Trophoblast cell (in vitro differentiated cells and primary cell): ENCODE results near the gene ZBTB12.
"Not testable (repeated sequence)": the region's sequence is repeated elsewhere in the genome, so short reads cannot be mapped to it uniquely, and the experiment has no call there.

Experiments used
- DNase-seq, 2 donors: peaks; one replicate each; pipeline ENCODE4 v3.0.0-alpha.2; 2016
- H2AFZ ChIP-seq: 2 replicates; pipeline ENCODE4 v1.6.1; 2013; ENCODE audit warnings: low read length, moderate library complexity, mild to moderate bottlenecking; ENCODE audit not compliant: insufficient read depth, poor library complexity
- H2AK5ac ChIP-seq: 2 replicates; pipeline ENCODE4 v1.6.1; 2013; ENCODE audit warnings: mild to moderate bottlenecking, low read length
- H2BK120ac ChIP-seq: 2 replicates; pipeline ENCODE4 v1.6.1; 2013; ENCODE audit warnings: low read length, mild to moderate bottlenecking, moderate library complexity; ENCODE audit not compliant: insufficient read depth, poor library complexity
- H2BK12ac ChIP-seq: 2 replicates; pipeline ENCODE4 v1.6.1; 2013; ENCODE audit warnings: mild to moderate bottlenecking, low read length, moderate library complexity
- H2BK5ac ChIP-seq: 2 replicates; pipeline ENCODE4 v1.6.1; 2013; ENCODE audit warnings: low read length, low read depth, moderate library complexity, mild to moderate bottlenecking; ENCODE audit not compliant: poor library complexity
- H3K14ac ChIP-seq: 2 replicates; pipeline ENCODE4 v1.6.1; 2013; ENCODE audit warnings: mild to moderate bottlenecking, low read length
- H3K18ac ChIP-seq: 2 replicates; pipeline ENCODE4 v1.6.1; 2013; ENCODE audit warnings: mild to moderate bottlenecking, low read length
- H3K23ac ChIP-seq: 2 replicates; pipeline ENCODE4 v1.6.1; 2013; ENCODE audit warnings: low read length
- H3K27ac ChIP-seq: 2 replicates; pipeline ENCODE4 v1.5.1; 2013; ENCODE audit warnings: low read depth, mild to moderate bottlenecking, inconsistent platforms, low read length, moderate library complexity
- H3K27me3 ChIP-seq: 2 replicates; pipeline ENCODE4 v1.6.1; 2013; ENCODE audit warnings: inconsistent platforms, mild to moderate bottlenecking, low read length, moderate library complexity; ENCODE audit not compliant: insufficient read depth
- H3K36me3 ChIP-seq, 2 experiments: 1 replicate in 1 of 2; 2 replicates in 1 of 2; pipeline ENCODE4 v1.6.1; 2013; ENCODE audit warnings: low read length in 2 of 2, mild to moderate bottlenecking in 2 of 2, moderate library complexity in 1 of 2; ENCODE audit not compliant: insufficient read depth in 2 of 2, control insufficient read depth in 1 of 2
- H3K4ac ChIP-seq: 2 replicates; pipeline ENCODE4 v1.6.1; 2013; ENCODE audit warnings: low read depth, mild to moderate bottlenecking, low read length, moderate library complexity
- H3K4me1 ChIP-seq, 2 experiments: 1 replicate in 1 of 2; 2 replicates in 1 of 2; pipeline ENCODE4 v1.6.1; 2013; ENCODE audit warnings: low read length in 2 of 2, mild to moderate bottlenecking in 2 of 2, moderate library complexity in 1 of 2; ENCODE audit not compliant: insufficient read depth in 2 of 2, control insufficient read depth in 1 of 2
- H3K4me2 ChIP-seq: 2 replicates; pipeline ENCODE4 v1.6.1; 2013; ENCODE audit warnings: inconsistent platforms, mild to moderate bottlenecking, low read length, moderate library complexity
- H3K4me3 ChIP-seq: 2 replicates; pipeline ENCODE4 v1.5.1; 2013; ENCODE audit warnings: mild to moderate bottlenecking, low read depth, low read length, inconsistent platforms
- H3K79me1 ChIP-seq: one replicate; pipeline ENCODE4 v1.6.1; 2013; ENCODE audit warnings: low read length
- H3K79me2 ChIP-seq: 2 replicates; pipeline ENCODE4 v1.6.1; 2013; ENCODE audit warnings: low read length, mild to moderate bottlenecking; ENCODE audit not compliant: control insufficient read depth, insufficient read depth, poor library complexity
- H3K9ac ChIP-seq: 2 replicates; pipeline ENCODE4 v1.6.1; 2013; ENCODE audit warnings: mild to moderate bottlenecking, low read length
- H3K9me3 ChIP-seq: 2 replicates; pipeline ENCODE4 v1.6.1; 2013; ENCODE audit warnings: low read depth, mild to moderate bottlenecking, control low read depth, inconsistent platforms, low read length; ENCODE audit not compliant: insufficient read depth
- H4K12ac ChIP-seq: 2 replicates; pipeline ENCODE4 v1.6.1; 2013; ENCODE audit warnings: low read depth, mild to moderate bottlenecking, low read length, moderate library complexity
- H4K8ac ChIP-seq: 2 replicates; pipeline ENCODE4 v1.6.1; 2013; ENCODE audit warnings: low read depth, mild to moderate bottlenecking, low read length, moderate library complexity
- H4K91ac ChIP-seq: one replicate; pipeline ENCODE4 v1.6.1; 2013; ENCODE audit warnings: low read depth, mild to moderate bottlenecking, low read length, moderate library complexity
- WGBS: extraction: QIAGEN DNeasy Blood & Tissue Kit; methylation state at CpG from one replicate; pipeline ENCODE4 v1.1.7; 2013; ENCODE audit warnings: missing lambda C conversion rate; ENCODE audit not compliant: insufficient read length, insufficient coverage; ENCODE audit errors: extremely low coverage; 5-methylcytosine and 5-hydroxymethylcytosine counted together

The ZBTB12 gene

DNA sequence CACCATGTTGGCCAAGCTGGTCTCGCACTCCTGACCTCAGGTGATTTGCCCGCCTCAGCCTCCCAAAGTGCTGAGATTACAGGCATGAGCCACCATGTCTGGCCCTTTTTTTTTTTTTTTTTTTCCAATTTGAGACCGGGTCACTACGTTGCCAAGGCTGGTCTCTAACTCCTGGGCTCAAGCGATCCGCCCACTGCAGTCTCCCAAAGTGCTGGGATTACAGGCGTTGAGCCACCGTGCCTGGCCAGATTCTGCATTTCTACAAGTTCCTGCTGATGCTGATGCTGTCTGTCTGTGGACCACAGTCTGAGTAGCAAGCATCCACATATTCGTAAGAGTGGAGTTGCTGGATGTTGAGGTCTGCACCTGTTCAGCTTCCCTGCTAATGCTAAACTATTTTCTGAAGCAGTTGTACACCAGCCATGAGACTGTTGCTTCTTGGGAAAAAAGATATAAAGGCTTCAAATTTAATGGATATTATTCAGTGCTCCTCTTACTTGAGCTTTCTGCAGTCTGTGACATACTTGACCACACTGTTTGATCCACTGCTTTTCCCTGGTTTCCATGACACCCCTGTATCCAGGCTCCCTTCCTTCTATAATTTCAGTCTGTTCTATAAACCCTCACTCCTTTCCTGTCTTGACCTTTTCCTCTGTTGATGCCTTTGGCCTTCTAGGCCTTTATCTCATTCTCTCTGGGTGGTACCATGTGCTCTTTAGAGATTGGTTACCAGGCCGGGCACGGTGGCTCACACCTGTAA, 10.1 kb upstream of the ZBTB12 start:
- H2AK5ac ChIP-seq: no peak overlapping the region
- H3K23ac ChIP-seq: no peak overlapping the region
- no peak overlapping the region for H4K91ac ChIP-seq
- H2BK12ac ChIP-seq: no peak overlapping the region
- H3K9me3 ChIP-seq: peaks cover 2% of the 10 kb centered on the region
- H3K14ac ChIP-seq: no peak overlapping the region
- no peaks in the 10 kb centered on the region for H3K27me3 ChIP-seq
- no peak overlapping the region for H4K12ac ChIP-seq
- no peaks in the 10 kb centered on the region for H3K36me3 ChIP-seq
- H3K9ac ChIP-seq: no peak overlapping the region
- H3K4me3 ChIP-seq: no peak overlapping the region
- no peak overlapping the region for H3K27ac ChIP-seq
- peaks cover 0 to 2% of the 10 kb centered on the region in 2 experiments for H3K4me1 ChIP-seq
- H3K4me2 ChIP-seq: no peak overlapping the region
- no peaks in the 10 kb centered on the region for H3K79me2 ChIP-seq
- H3K79me1 ChIP-seq: no peaks in the 10 kb centered on the region
- no peak overlapping the region for H4K8ac ChIP-seq
- no peak overlapping the region for H2AFZ ChIP-seq
- H3K4ac ChIP-seq: no peak overlapping the region
- no peak overlapping the region for H2BK120ac ChIP-seq
- WGBS: no CpG with 5 or more reads among the region's 11 CpGs
- no peak overlapping the region for H2BK5ac ChIP-seq
- no peak overlapping the region for H3K18ac ChIP-seq
- no peak for DNase-seq

DNA sequence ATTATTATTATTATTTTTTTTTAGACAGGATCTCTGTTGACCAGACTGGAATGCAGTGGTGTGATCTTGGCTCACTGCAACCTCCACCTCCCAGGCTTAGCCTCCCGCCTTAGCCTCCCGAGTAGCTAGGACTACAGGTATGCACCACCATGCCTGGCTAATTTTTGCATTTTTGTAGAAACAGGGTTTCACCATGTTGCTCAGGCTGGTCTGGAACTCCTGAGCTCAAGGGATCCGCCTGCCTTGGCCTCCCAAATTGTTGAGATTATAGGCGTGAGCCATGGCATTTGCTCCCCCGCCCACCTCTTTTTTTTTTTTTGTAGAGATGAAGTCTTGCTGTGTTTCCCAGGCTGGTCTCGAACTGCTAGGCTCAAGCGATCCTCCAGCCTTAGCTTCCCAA, 7.4 kb upstream of the ZBTB12 start:
- not testable (repeated sequence) for H2BK5ac ChIP-seq, H2AFZ ChIP-seq, H4K8ac ChIP-seq, H2BK120ac ChIP-seq, H4K12ac ChIP-seq, H3K4ac ChIP-seq, H3K23ac ChIP-seq, H3K9me3 ChIP-seq, H3K18ac ChIP-seq, H3K36me3 ChIP-seq, H3K27ac ChIP-seq, H3K27me3 ChIP-seq, H3K4me3 ChIP-seq, H3K14ac ChIP-seq, H3K79me1 ChIP-seq, H3K79me2 ChIP-seq, H2BK12ac ChIP-seq, H3K9ac ChIP-seq, H4K91ac ChIP-seq, H3K4me1 ChIP-seq, H3K4me2 ChIP-seq, H2AK5ac ChIP-seq
- no CpG with 5 or more reads among the region's 7 CpGs for WGBS
- DNase-seq: peak; percentile 82 to 87

DNA sequence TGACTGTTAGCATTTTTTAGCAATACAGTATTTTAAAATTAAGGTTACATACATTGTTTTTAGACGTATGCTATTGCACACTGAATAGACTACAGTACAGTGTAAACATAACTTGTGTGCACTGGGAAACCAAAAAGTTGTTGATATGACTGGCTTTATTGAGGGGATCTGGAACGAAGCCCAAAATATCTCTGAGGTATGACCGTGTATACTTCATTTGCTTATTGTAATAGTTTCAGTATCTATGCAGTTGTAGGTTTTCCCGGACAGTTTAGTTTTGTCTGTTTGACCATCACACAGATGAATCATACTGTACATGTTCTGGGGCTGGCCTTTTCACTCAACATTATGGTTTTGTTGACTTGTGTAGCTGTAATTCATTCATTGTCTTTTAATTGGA, 6.9 kb upstream of the ZBTB12 start:
- Histone ChIP-seq H3K4me1 (no peaks in the 10 kb centered on the region), H4K8ac (no peak overlapping the region), H3K27me3 (no peaks in the 10 kb centered on the region), H2AK5ac (no peak overlapping the region), H3K18ac (no peak overlapping the region), H3K9me3 (peaks cover 2% of the 10 kb centered on the region), H3K14ac (no peak overlapping the region), H3K4me3 (no peak overlapping the region), H2BK12ac (no peak overlapping the region), H3K79me1 (no peaks in the 10 kb centered on the region), H2BK5ac (no peak overlapping the region), H4K91ac (no peak overlapping the region), H3K23ac (no peak overlapping the region), H2BK120ac (no peak overlapping the region), H4K12ac (no peak overlapping the region), H3K4ac (no peak overlapping the region), H2AFZ (no peak overlapping the region), H3K36me3 (no peaks in the 10 kb centered on the region), H3K9ac (no peak overlapping the region), H3K79me2 (no peaks in the 10 kb centered on the region), H3K27ac (no peak overlapping the region), H3K4me2 (no peak overlapping the region)
- DNase-seq: peak in 1 of 2 donors; percentile 58
- WGBS: no CpG with 5 or more reads among the region's 4 CpGs

DNA sequence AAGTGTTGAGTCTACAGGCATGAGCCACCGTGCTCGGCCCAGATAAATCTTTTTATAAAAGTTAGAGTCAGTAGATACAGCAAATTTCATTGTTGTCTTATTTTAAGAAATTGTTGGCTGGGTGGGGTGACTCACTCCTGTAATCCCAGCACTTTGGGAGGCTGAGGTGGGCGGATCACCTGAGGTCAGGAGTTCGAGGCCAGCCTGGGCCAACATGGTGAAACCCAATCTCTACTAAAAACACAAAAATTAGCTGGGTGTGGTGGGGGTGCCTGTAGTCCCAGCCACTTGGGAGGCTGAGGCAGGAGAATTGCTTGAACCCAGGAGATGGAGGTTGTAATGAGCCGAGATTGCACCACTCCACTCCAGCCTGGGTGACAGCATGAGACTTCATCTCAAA, 6.4 kb upstream of the ZBTB12 start:
- DNase-seq, H2AK5ac ChIP-seq, H3K9me3 ChIP-seq, H3K23ac ChIP-seq, H4K12ac ChIP-seq, H2BK120ac ChIP-seq, H3K4ac ChIP-seq, H3K36me3 ChIP-seq, H2AFZ ChIP-seq, H2BK12ac ChIP-seq, H3K4me2 ChIP-seq, H3K18ac ChIP-seq, H4K91ac ChIP-seq, H3K4me3 ChIP-seq, H3K79me2 ChIP-seq, H3K27ac ChIP-seq, H3K9ac ChIP-seq, H2BK5ac ChIP-seq, H3K14ac ChIP-seq, H3K27me3 ChIP-seq, H3K79me1 ChIP-seq, H3K4me1 ChIP-seq, H4K8ac ChIP-seq: not testable (repeated sequence)
- no CpG with 5 or more reads among the region's 5 CpGs for WGBS
